Loucy (cell line): ENCODE measurements around the gene FKBP14.
A peak's percentile ranks its signal among the peaks of the same experiment; 100 is the strongest.

Experiments
- H2AFZ ChIP-seq: fragments of 200-600 bp; sonication (generic); 2 replicates; pipeline ENCODE4 v1.6.0; 2016; ENCODE audit warnings: antibody characterized with exemption, mild to moderate bottlenecking, low read length, moderate library complexity
- H3F3A ChIP-seq: fragments of 200-600 bp; 2 replicates; pipeline ENCODE4 v1.6.0; 2016; ENCODE audit warnings: antibody characterized with exemption, low read depth, mild to moderate bottlenecking
- H3K27me3 ChIP-seq: fragments of 200-600 bp; sonication (generic); 2 replicates; pipeline ENCODE4 v1.6.1; 2014; ENCODE audit warnings: low read length, mild to moderate bottlenecking; ENCODE audit not compliant: insufficient read depth, poor library complexity, severe bottlenecking
- H3K36me3 ChIP-seq: fragments of 200-600 bp; sonication (generic); 2 replicates; pipeline ENCODE4 v1.6.1; 2016; ENCODE audit warnings: low read length; ENCODE audit not compliant: insufficient read depth
- H3K4me1 ChIP-seq: fragments of 200-600 bp; sonication (generic); 2 replicates; pipeline ENCODE4 v1.5.1; 2014; ENCODE audit warnings: low read length, mild to moderate bottlenecking; ENCODE audit not compliant: insufficient read depth, poor library complexity, severe bottlenecking
- H3K4me2 ChIP-seq: fragments of 200-600 bp; sonication (generic); 2 replicates; pipeline ENCODE4 v1.6.0; 2014; ENCODE audit warnings: antibody characterized with exemption, low read length, low read depth, mild to moderate bottlenecking; ENCODE audit not compliant: poor library complexity, severe bottlenecking
- H3K4me3 ChIP-seq: fragments of 200-600 bp; sonication (generic); 2 replicates; pipeline ENCODE4 v1.5.1; 2014; ENCODE audit warnings: low read length, mild to moderate bottlenecking, mixed read lengths; ENCODE audit not compliant: poor library complexity, severe bottlenecking
- H3K79me2 ChIP-seq: fragments of 200-600 bp; sonication (generic); 2 replicates; pipeline ENCODE4 v1.6.1; 2014; ENCODE audit warnings: low read length; ENCODE audit not compliant: insufficient read depth
- H3K9ac ChIP-seq: fragments of 200-600 bp; sonication (generic); 2 replicates; pipeline ENCODE4 v1.6.0; 2014; ENCODE audit warnings: mild to moderate bottlenecking, low read depth, low read length, moderate library complexity; ENCODE audit not compliant: poor library complexity, severe bottlenecking
- H3K9me2 ChIP-seq: fragments of 200-600 bp; sonication (generic); replicated peaks from 2 replicates; pipeline ENCODE4 v1.6.1; 2016; ENCODE audit warnings: low read depth, low read length, mixed read lengths
- H3K9me3 ChIP-seq: fragments of 200-600 bp; sonication (generic); 2 replicates; pipeline ENCODE4 v1.6.1; 2014; ENCODE audit warnings: mild to moderate bottlenecking, antibody characterized with exemption, low read length, low read depth; ENCODE audit not compliant: insufficient read depth
- H4K20me1 ChIP-seq: fragments of 200-600 bp; sonication (generic); 2 replicates; pipeline ENCODE4 v1.6.0; 2014; ENCODE audit warnings: antibody characterized with exemption, low read length, mild to moderate bottlenecking; ENCODE audit not compliant: insufficient read depth, poor library complexity, severe bottlenecking
- EZH2phosphoT487 ChIP-seq: fragments of 200-600 bp; IDR thresholded peaks from 2 replicates; pipeline ENCODE4 v1.6.1; 2018; ENCODE audit warnings: antibody characterized with exemption, mild to moderate bottlenecking, moderate library complexity, borderline replicate concordance
- TF ChIP-seq, protein P1 (sequence below): fragments of 200-600 bp; sonication (generic); conservative IDR thresholded peaks from 2 replicates; pipeline ENCODE4 v1.5.1; 2014; ENCODE audit warnings: mild to moderate bottlenecking, antibody characterized with exemption, low read length

The FKBP14 gene

DNA sequence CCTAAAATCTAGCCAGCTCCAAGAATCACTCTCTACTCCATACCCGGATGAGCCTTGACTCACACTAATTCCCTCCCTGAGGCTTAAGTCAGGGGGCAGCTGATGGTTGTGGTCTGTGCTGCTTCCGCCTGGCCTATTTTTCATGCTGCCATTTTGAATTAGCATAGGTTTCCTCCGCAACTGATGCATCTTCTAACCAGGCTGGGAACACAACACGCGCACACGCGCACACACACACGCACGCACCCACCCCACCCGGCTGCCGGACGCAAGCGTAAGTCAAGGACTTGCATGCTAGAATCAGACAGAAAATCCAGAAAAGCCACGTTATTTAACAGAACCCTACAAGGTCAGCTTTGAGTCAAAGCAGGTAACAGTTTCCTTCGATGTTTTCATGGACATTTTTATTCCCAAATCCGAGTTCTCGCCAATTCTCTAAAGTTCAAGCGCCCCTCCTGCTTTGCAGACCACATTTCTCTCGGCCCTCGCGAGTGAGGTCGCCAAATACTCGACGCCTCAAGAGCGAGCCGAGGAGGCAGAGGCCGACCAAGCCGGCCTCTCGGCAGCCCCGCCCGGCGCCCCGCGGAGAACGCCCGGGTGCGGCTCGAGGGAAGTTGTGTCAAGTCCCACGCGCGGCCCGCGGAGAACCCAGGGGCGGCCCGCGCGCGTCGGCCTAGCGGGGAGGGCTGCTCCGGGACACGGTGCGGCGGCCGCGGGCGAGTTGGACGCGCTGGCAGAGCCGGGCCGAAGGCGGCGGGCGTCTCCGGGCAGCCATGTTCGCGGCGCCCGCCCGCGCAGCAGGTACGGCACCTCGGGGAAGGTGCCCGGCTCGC, 37.9 kb downstream of the FKBP14 start:
- no peaks in the 10 kb centered on the region for H3K9me2 ChIP-seq
- peak overlapping the region; percentile 98 for H2AFZ ChIP-seq
- H3K4me3 ChIP-seq, result peak overlapping the region; percentile 81
- peak overlapping the region; percentile 74 for H3K9ac ChIP-seq
- H3F3A ChIP-seq, result no peaks in the 10 kb centered on the region
- H3K36me3 ChIP-seq, result no peaks in the 10 kb centered on the region
- no peaks in the 10 kb centered on the region for H3K9me3 ChIP-seq
- H3K4me2 ChIP-seq, result peak overlapping the region; percentile 65
- peaks cover 10% of the 10 kb centered on the region for H3K4me1 ChIP-seq
- TF ChIP-seq, protein P1, sequence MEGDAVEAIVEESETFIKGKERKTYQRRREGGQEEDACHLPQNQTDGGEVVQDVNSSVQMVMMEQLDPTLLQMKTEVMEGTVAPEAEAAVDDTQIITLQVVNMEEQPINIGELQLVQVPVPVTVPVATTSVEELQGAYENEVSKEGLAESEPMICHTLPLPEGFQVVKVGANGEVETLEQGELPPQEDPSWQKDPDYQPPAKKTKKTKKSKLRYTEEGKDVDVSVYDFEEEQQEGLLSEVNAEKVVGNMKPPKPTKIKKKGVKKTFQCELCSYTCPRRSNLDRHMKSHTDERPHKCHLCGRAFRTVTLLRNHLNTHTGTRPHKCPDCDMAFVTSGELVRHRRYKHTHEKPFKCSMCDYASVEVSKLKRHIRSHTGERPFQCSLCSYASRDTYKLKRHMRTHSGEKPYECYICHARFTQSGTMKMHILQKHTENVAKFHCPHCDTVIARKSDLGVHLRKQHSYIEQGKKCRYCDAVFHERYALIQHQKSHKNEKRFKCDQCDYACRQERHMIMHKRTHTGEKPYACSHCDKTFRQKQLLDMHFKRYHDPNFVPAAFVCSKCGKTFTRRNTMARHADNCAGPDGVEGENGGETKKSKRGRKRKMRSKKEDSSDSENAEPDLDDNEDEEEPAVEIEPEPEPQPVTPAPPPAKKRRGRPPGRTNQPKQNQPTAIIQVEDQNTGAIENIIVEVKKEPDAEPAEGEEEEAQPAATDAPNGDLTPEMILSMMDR, result no peak
- no peak for TF ChIP-seq EZH2phosphoT487
- H4K20me1 ChIP-seq, result no peaks in the 10 kb centered on the region
- no peaks in the 10 kb centered on the region for H3K79me2 ChIP-seq
- H3K27me3 ChIP-seq, result peaks cover 4% of the 10 kb centered on the region

DNA sequence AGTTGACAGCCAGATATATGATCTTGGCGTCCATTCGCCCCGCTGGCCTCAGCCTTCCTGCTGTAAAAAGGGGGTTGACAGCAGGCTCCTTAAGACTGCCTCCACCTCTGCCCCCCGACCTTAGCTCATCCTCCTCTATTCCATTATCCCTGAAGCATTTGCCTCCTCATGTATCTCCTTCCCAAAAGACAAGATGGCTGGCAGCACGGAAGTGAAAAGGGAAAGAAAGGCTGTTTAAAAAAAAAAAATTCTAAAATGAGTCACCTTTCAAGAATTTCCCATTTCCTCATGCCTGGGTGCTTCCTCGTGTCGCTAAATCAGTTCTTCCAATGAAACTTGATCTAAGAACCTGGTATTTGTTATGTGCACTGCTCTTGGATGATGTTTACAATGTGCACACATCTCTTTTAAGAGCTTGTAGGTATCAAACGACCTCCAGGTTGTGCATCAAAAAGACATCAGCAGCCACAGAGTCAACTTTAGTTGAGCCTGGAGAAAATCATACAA, 38.6 kb downstream of the FKBP14 start:
- Histone ChIP-seq H3K36me3 (no peaks in the 10 kb centered on the region), H3K9me2 (no peaks in the 10 kb centered on the region), H3K9ac (no peak overlapping the region), H3K4me3 (peak overlapping the region; percentile 81), H2AFZ (no peak overlapping the region), H4K20me1 (no peaks in the 10 kb centered on the region), H3K27me3 (peaks cover 4% of the 10 kb centered on the region), H3K4me1 (peaks cover 10% of the 10 kb centered on the region), H3F3A (no peaks in the 10 kb centered on the region), H3K79me2 (no peaks in the 10 kb centered on the region), H3K4me2 (peak overlapping the region; percentile 65), H3K9me3 (no peaks in the 10 kb centered on the region)
- no peak for TF ChIP-seq EZH2phosphoT487
- TF ChIP-seq, protein P1, result no peak

DNA sequence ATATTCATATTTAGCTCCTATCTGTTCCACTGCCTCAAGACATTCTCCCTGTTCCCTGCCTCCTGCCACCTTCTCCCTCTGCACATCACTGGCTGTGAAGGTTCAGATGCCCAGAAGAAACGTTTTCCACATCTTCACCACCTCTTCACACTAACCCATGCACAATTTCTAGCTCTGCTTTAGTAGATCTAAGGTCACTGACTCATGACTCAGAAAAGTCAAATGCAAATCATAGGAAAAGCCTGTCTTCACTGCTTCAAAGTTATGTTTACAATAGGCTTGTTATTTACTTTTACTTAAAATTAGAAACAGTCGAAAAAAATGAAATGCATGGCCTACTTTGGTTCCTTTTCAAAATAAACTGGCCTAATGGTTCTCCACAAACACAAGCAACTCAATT, 39.4 kb downstream of the FKBP14 start:
- H3K9ac ChIP-seq, result no peak overlapping the region
- no peaks in the 10 kb centered on the region for H3F3A ChIP-seq
- no peaks in the 10 kb centered on the region for H3K9me2 ChIP-seq
- H3K9me3 ChIP-seq, result no peaks in the 10 kb centered on the region
- no peaks in the 10 kb centered on the region for H4K20me1 ChIP-seq
- no peaks in the 10 kb centered on the region for H3K79me2 ChIP-seq
- H3K27me3 ChIP-seq, result peaks cover 4% of the 10 kb centered on the region
- H3K4me3 ChIP-seq, result no peak overlapping the region
- no peak overlapping the region for H3K4me2 ChIP-seq
- H3K36me3 ChIP-seq, result no peaks in the 10 kb centered on the region
- no peak overlapping the region for H2AFZ ChIP-seq
- TF ChIP-seq, protein P1, result no peak
- peaks cover 10% of the 10 kb centered on the region for H3K4me1 ChIP-seq
